ENCODE measurements around the gene EMCN.

GRCh38 chr4:100386270-100386669, 131.6 kb downstream of the EMCN start:
- TF ChIP-seq CTCF (conservative IDR thresholded peaks at IDR 0.05) (no peak), EZH2 (IDR thresholded peaks at IDR 0.05; ENCODE audit: low read depth) (no peak)

Data from PC-9 (cell line).